GM12878 (cell line): ENCODE measurements around the gene ZNF148.

Source experiments
- EZH2 ChIP-seq: IDR thresholded peaks from 2 replicates; pipeline ENCODE4 v1.6.1; 2012; ENCODE audit warnings: low read depth, mild to moderate bottlenecking, control low read depth, inconsistent platforms, low read length, borderline replicate concordance; ENCODE audit not compliant: control insufficient read depth
- HDAC2 ChIP-seq: fragments of 200-600 bp; sonication (generic); IDR thresholded peaks from 2 replicates; pipeline ENCODE4 v1.6.1; 2017
- KDM1A ChIP-seq: fragments of 200-600 bp; sonication (generic); IDR thresholded peaks from 2 replicates; pipeline ENCODE4 v1.6.1; 2016; ENCODE audit warnings: borderline replicate concordance
- MXI1 ChIP-seq: fragments of 150-350 bp; IDR thresholded peaks from 2 replicates; pipeline ENCODE4 v1.6.1; 2011; ENCODE audit warnings: low read depth, mild to moderate bottlenecking, inconsistent platforms, low read length, improper control_type of control experiment
- MYC ChIP-seq: IDR thresholded peaks from 2 replicates; pipeline ENCODE4 v1.6.1; 2011; ENCODE audit warnings: mild to moderate bottlenecking, low read length, moderate library complexity, inconsistent platforms; ENCODE audit not compliant: insufficient read depth, insufficient replicate concordance, insufficient read length, severe bottlenecking
- NBN ChIP-seq: fragments of 450-650 bp; IDR thresholded peaks from 2 replicates; pipeline ENCODE4 v1.6.1; 2016
- POLR2AphosphoS5 ChIP-seq: IDR thresholded peaks from 2 replicates; pipeline ENCODE4 v1.6.1; 2011; ENCODE audit warnings: mild to moderate bottlenecking, low read length, inconsistent platforms
- SIX5 ChIP-seq: IDR thresholded peaks from 2 replicates; pipeline ENCODE4 v1.6.1; 2011; ENCODE audit warnings: mild to moderate bottlenecking, low read depth, low read length, moderate library complexity; ENCODE audit not compliant: severe bottlenecking
- TAF1 ChIP-seq: IDR thresholded peaks from 2 replicates; pipeline ENCODE4 v1.6.1; 2011; ENCODE audit warnings: mild to moderate bottlenecking, low read depth, low read length, borderline replicate concordance
- TF ChIP-seq, protein P1 (sequence below): IDR thresholded peaks from 2 replicates; pipeline ENCODE4 v1.6.1; 2012; ENCODE audit warnings: mild to moderate bottlenecking, low read depth, low read length
- TF ChIP-seq, protein P2 (sequence below): fragments of 450-650 bp; formaldehyde crosslinking; IDR thresholded peaks from 2 replicates; pipeline ENCODE4 v1.5.0; 2022; ENCODE audit warnings: mild to moderate bottlenecking, missing genetic modification characterization
- TF ChIP-seq, protein P3 (sequence below), 3 experiments: IDR thresholded peaks in 2 of 3; conservative IDR thresholded peaks in 1 of 3; 2 replicates each; pipeline ENCODE4 v1.5.1; 2011; ENCODE audit warnings: low read depth in 3 of 3, low read length in 3 of 3, mild to moderate bottlenecking in 3 of 3, control low read depth in 2 of 3, moderate library complexity in 2 of 3, inconsistent platforms in 1 of 3, mixed read lengths in 1 of 3; ENCODE audit not compliant: control insufficient read depth in 2 of 3, insufficient read depth in 1 of 3; ENCODE audit errors: extremely low read depth in 1 of 3

DNA sequence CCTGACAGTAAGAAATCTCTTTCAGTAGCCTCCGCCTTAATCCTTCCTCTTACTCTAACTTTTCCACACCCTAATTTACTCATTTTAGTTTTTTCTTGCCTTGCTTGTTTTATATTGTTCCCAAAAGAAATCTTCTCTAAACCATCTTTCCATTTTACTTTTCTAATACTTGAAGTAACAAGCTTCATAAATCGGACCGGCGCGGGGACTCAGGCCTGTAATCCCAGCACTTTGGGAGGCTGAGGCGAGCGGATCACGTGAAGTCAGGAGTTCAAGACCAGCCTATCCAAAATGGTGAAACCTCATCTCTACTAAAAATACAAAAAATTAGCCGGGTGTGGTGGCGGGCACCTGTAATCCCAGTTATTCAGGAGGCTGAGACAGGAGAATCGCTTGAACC, 17.3 kb downstream of the ZNF148 start:
- no peak for TF ChIP-seq EZH2
- TF ChIP-seq, protein P1, sequence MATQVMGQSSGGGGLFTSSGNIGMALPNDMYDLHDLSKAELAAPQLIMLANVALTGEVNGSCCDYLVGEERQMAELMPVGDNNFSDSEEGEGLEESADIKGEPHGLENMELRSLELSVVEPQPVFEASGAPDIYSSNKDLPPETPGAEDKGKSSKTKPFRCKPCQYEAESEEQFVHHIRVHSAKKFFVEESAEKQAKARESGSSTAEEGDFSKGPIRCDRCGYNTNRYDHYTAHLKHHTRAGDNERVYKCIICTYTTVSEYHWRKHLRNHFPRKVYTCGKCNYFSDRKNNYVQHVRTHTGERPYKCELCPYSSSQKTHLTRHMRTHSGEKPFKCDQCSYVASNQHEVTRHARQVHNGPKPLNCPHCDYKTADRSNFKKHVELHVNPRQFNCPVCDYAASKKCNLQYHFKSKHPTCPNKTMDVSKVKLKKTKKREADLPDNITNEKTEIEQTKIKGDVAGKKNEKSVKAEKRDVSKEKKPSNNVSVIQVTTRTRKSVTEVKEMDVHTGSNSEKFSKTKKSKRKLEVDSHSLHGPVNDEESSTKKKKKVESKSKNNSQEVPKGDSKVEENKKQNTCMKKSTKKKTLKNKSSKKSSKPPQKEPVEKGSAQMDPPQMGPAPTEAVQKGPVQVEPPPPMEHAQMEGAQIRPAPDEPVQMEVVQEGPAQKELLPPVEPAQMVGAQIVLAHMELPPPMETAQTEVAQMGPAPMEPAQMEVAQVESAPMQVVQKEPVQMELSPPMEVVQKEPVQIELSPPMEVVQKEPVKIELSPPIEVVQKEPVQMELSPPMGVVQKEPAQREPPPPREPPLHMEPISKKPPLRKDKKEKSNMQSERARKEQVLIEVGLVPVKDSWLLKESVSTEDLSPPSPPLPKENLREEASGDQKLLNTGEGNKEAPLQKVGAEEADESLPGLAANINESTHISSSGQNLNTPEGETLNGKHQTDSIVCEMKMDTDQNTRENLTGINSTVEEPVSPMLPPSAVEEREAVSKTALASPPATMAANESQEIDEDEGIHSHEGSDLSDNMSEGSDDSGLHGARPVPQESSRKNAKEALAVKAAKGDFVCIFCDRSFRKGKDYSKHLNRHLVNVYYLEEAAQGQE: no peak
- TF ChIP-seq HDAC2: no peak
- TF ChIP-seq, protein P2, sequence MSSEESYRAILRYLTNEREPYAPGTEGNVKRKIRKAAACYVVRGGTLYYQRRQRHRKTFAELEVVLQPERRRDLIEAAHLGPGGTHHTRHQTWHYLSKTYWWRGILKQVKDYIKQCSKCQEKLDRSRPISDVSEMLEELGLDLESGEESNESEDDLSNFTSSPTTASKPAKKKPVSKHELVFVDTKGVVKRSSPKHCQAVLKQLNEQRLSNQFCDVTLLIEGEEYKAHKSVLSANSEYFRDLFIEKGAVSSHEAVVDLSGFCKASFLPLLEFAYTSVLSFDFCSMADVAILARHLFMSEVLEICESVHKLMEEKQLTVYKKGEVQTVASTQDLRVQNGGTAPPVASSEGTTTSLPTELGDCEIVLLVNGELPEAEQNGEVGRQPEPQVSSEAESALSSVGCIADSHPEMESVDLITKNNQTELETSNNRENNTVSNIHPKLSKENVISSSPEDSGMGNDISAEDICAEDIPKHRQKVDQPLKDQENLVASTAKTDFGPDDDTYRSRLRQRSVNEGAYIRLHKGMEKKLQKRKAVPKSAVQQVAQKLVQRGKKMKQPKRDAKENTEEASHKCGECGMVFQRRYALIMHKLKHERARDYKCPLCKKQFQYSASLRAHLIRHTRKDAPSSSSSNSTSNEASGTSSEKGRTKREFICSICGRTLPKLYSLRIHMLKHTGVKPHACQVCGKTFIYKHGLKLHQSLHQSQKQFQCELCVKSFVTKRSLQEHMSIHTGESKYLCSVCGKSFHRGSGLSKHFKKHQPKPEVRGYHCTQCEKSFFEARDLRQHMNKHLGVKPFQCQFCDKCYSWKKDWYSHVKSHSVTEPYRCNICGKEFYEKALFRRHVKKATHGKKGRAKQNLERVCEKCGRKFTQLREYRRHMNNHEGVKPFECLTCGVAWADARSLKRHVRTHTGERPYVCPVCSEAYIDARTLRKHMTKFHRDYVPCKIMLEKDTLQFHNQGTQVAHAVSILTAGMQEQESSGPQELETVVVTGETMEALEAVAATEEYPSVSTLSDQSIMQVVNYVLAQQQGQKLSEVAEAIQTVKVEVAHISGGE (CRISPR knock-in tag): no peak
- no peak for TF ChIP-seq POLR2AphosphoS5
- TF ChIP-seq NBN: no peak
- no peak for TF ChIP-seq SIX5
- no peak for TF ChIP-seq MXI1
- no peak for TF ChIP-seq TAF1
- TF ChIP-seq MYC: no peak
- TF ChIP-seq, protein P3, sequence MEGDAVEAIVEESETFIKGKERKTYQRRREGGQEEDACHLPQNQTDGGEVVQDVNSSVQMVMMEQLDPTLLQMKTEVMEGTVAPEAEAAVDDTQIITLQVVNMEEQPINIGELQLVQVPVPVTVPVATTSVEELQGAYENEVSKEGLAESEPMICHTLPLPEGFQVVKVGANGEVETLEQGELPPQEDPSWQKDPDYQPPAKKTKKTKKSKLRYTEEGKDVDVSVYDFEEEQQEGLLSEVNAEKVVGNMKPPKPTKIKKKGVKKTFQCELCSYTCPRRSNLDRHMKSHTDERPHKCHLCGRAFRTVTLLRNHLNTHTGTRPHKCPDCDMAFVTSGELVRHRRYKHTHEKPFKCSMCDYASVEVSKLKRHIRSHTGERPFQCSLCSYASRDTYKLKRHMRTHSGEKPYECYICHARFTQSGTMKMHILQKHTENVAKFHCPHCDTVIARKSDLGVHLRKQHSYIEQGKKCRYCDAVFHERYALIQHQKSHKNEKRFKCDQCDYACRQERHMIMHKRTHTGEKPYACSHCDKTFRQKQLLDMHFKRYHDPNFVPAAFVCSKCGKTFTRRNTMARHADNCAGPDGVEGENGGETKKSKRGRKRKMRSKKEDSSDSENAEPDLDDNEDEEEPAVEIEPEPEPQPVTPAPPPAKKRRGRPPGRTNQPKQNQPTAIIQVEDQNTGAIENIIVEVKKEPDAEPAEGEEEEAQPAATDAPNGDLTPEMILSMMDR (IDR thresholded peaks at IDR 0.05 in 2 of 3, conservative IDR thresholded peaks at IDR 0.05 in 1 of 3; ENCODE audit: control insufficient read depth in 2 of 3, extremely low read depth in 1 of 3, insufficient read depth in 1 of 3, low read depth in 3 of 3, low read length in 3 of 3): no peak
- TF ChIP-seq KDM1A: no peak
